ENCODE data around the gene CFAP119. TPM values are rescaled to one million over a fixed set of nuclear protein-coding genes. Genes with fewer than 3 reads are reported as not detected.

CFAP119 gene
- total and polyA plus RNA-seq, 7 experiments from 2014 or later = 0.41 to 5.9 (median 2.8) TPM

GRCh38 chr16:30782486-30783279 is 20.8 kb upstream of the CFAP119 start:
- H3K9me3 Mint-ChIP-seq = no peaks in the 10 kb centered on the region

GRCh38 chr16:30780549-30780948 is 18.7 kb upstream of the CFAP119 start:
- H3K4me1 Mint-ChIP-seq = peaks cover 7 to 25% (median 15%) of the 10 kb centered on the region in 7 donors
- ATAC-seq = no peak
- ChIA-PET CTCF (no interaction called here), POLR2A (no interaction called here)
- H3K36me3 Mint-ChIP-seq = peaks cover 0 to 11% (median 4%) of the 10 kb centered on the region in 5 donors
- Histone ChIP-seq H3K4me3 (ENCODE audit: low read length) (no peak overlapping the region), H3K9me3 (ENCODE audit: control insufficient read depth in 2 of 3, low read length in 3 of 3) (no peaks in the 10 kb centered on the region), H3K27me3 (ENCODE audit: control insufficient read depth in 2 of 2, insufficient read depth in 2 of 2, low read length in 2 of 2) (no peaks in the 10 kb centered on the region), H3K4me1 (ENCODE audit: control insufficient read depth in 2 of 2, insufficient read depth in 2 of 2, low read length in 2 of 2) (peaks cover 0 to 4% of the 10 kb centered on the region in 2 donors), H3K27ac (ENCODE audit: low read depth, low read length) (no peak overlapping the region), H3K36me3 (ENCODE audit: control insufficient read depth in 2 of 3, insufficient read depth in 3 of 3, low read length in 3 of 3) (peaks cover 0 to 23% (median 0%) of the 10 kb centered on the region in 3 experiments)
- H3K4me3 Mint-ChIP-seq = no peak overlapping the region
- no peaks in the 10 kb centered on the region for H3K9me3 Mint-ChIP-seq
- H3K27ac Mint-ChIP-seq = peak overlapping the region in 1 of 9 donors; percentile 7
- intact Hi-C loops (cut with micrococcal nuclease) = no loop called here
- peaks cover 0 to 11% (median 0%) of the 10 kb centered on the region in 5 donors for H3K27me3 Mint-ChIP-seq
- no peak for DNase-seq

More at GRCh38 chr16:30782486-30783279, 20.8 kb upstream of the CFAP119 start:
- ChIA-PET POLR2A (interaction anchor here (1.3 kb wide), 1 partner anchor 23 kb away, joined by 3 read pairs; no protein-coding TSS in a partner anchor), CTCF (interaction anchor here (1.0 kb wide), 1 partner anchor 12 kb away, joined by 3 read pairs; no protein-coding TSS in a partner anchor)
- no peak for DNase-seq
- no peak overlapping the region for H3K4me3 ChIP-seq (ENCODE audit: low read length)
- H3K9me3 ChIP-seq (ENCODE audit: control insufficient read depth in 2 of 3, low read length in 3 of 3) = no peaks in the 10 kb centered on the region
- peaks cover 4 to 6% of the 10 kb centered on the region in 2 donors for H3K4me1 ChIP-seq (ENCODE audit: control insufficient read depth in 2 of 2, insufficient read depth in 2 of 2, low read length in 2 of 2)
- H3K27ac ChIP-seq (ENCODE audit: low read depth, low read length) = no peak overlapping the region
- peaks cover 0 to 28% (median 0%) of the 10 kb centered on the region in 3 experiments for H3K36me3 ChIP-seq (ENCODE audit: control insufficient read depth in 2 of 3, insufficient read depth in 3 of 3, low read length in 3 of 3)
- Mint-ChIP-seq H3K27me3 (peaks cover 0 to 27% (median 0%) of the 10 kb centered on the region in 5 donors), H3K27ac (no peak overlapping the region), H3K4me3 (no peak overlapping the region), H3K4me1 (peaks cover 0 to 21% (median 19%) of the 10 kb centered on the region in 7 donors), H3K36me3 (peaks cover 0 to 11% (median 4%) of the 10 kb centered on the region in 5 donors)
- peaks cover 0 to 4% of the 10 kb centered on the region in 2 donors for H3K27me3 ChIP-seq (ENCODE audit: control insufficient read depth in 2 of 2, insufficient read depth in 2 of 2, low read length in 2 of 2)
- intact Hi-C loops (cut with micrococcal nuclease) = no loop called here
- ATAC-seq = no peak

- Mint-ChIP-seq H3K27ac (no peak overlapping the region), H3K4me3 (no peak overlapping the region), H3K9me3 (no peaks in the 10 kb centered on the region), H3K4me1 (peaks cover 9 to 25% (median 11%) of the 10 kb centered on the region in 7 donors), H3K36me3 (peaks cover 0 to 11% (median 5%) of the 10 kb centered on the region in 5 donors), H3K27me3 (peaks cover 0 to 6% (median 0%) of the 10 kb centered on the region in 5 donors)
- Histone ChIP-seq H3K4me3 (ENCODE audit: low read length) (no peak overlapping the region), H3K27me3 (ENCODE audit: control insufficient read depth in 2 of 2, insufficient read depth in 2 of 2, low read length in 2 of 2) (no peaks in the 10 kb centered on the region), H3K36me3 (ENCODE audit: control insufficient read depth in 2 of 3, insufficient read depth in 3 of 3, low read length in 3 of 3) (peaks cover 0 to 23% (median 0%) of the 10 kb centered on the region in 3 experiments), H3K9me3 (ENCODE audit: control insufficient read depth in 2 of 3, low read length in 3 of 3) (no peaks in the 10 kb centered on the region), H3K27ac (ENCODE audit: low read depth, low read length) (no peak overlapping the region), H3K4me1 (ENCODE audit: control insufficient read depth in 2 of 2, insufficient read depth in 2 of 2, low read length in 2 of 2) (peaks cover 0 to 4% of the 10 kb centered on the region in 2 donors)
- ChIA-PET POLR2A (no interaction called here), CTCF (no interaction called here)
- ATAC-seq (no peak), DNase-seq (no peak)
- intact Hi-C loops (cut with micrococcal nuclease) = no loop called here
These were observed 18.2 kb upstream of the CFAP119 start for GRCh38 chr16:30780021-30780420.

- Histone ChIP-seq H3K36me3 (ENCODE audit: control insufficient read depth in 2 of 3, insufficient read depth in 3 of 3, low read length in 3 of 3) (peaks cover 0 to 23% (median 0%) of the 10 kb centered on the region in 3 experiments), H3K27me3 (ENCODE audit: control insufficient read depth in 2 of 2, insufficient read depth in 2 of 2, low read length in 2 of 2) (no peaks in the 10 kb centered on the region), H3K4me3 (ENCODE audit: low read length) (no peak overlapping the region), H3K9me3 (ENCODE audit: control insufficient read depth in 2 of 3, low read length in 3 of 3) (no peaks in the 10 kb centered on the region), H3K27ac (ENCODE audit: low read depth, low read length) (no peak overlapping the region), H3K4me1 (ENCODE audit: control insufficient read depth in 2 of 2, insufficient read depth in 2 of 2, low read length in 2 of 2) (peaks cover 0 to 4% of the 10 kb centered on the region in 2 donors)
- H3K36me3 Mint-ChIP-seq = peaks cover 0 to 11% (median 5%) of the 10 kb centered on the region in 5 donors
- ChIA-PET POLR2A (no interaction called here), CTCF (no interaction called here)
- intact Hi-C loops (cut with micrococcal nuclease) = no loop called here
- DNase-seq (no peak), ATAC-seq (no peak)
- H3K4me1 Mint-ChIP-seq = peaks cover 7 to 26% (median 13%) of the 10 kb centered on the region in 7 donors
- H3K27ac Mint-ChIP-seq = no peak overlapping the region
- no peak overlapping the region for H3K4me3 Mint-ChIP-seq
- no peaks in the 10 kb centered on the region for H3K9me3 Mint-ChIP-seq
- peaks cover 0 to 5% (median 0%) of the 10 kb centered on the region in 5 donors for H3K27me3 Mint-ChIP-seq
These were observed 17.7 kb upstream of the CFAP119 start for GRCh38 chr16:30779596-30779995.

GRCh38 chr16:30778549-30779244 is 16.8 kb upstream of the CFAP119 start:
- H3K4me3 Mint-ChIP-seq = peak overlapping the region in 2 of 10 donors; percentile 9 to 39
- ATAC-seq (no peak), DNase-seq (no peak)
- peaks cover 0 to 11% (median 5%) of the 10 kb centered on the region in 5 donors for H3K36me3 Mint-ChIP-seq
- peak overlapping the region in 2 of 9 donors; percentile 13 to 38 for H3K27ac Mint-ChIP-seq
- no peak overlapping the region for H3K27ac ChIP-seq (ENCODE audit: low read depth, low read length)
- intact Hi-C loops (cut with micrococcal nuclease) = no loop called here
- peaks cover 0 to 5% (median 0%) of the 10 kb centered on the region in 5 donors for H3K27me3 Mint-ChIP-seq
- H3K36me3 ChIP-seq (ENCODE audit: control insufficient read depth in 2 of 3, insufficient read depth in 3 of 3, low read length in 3 of 3) = peaks cover 0 to 29% (median 0%) of the 10 kb centered on the region in 3 experiments
- no peaks in the 10 kb centered on the region for H3K9me3 ChIP-seq (ENCODE audit: control insufficient read depth in 2 of 3, low read length in 3 of 3)
- peaks cover 0 to 4% of the 10 kb centered on the region in 2 donors for H3K4me1 ChIP-seq (ENCODE audit: control insufficient read depth in 2 of 2, insufficient read depth in 2 of 2, low read length in 2 of 2)
- ChIA-PET POLR2A (interaction anchor here (1.6 kb wide), 1 partner anchor 27 kb away, joined by 6 read pairs; no protein-coding TSS in a partner anchor), CTCF (no interaction called here)
- H3K4me3 ChIP-seq (ENCODE audit: low read length) = no peak overlapping the region
- H3K9me3 Mint-ChIP-seq = no peaks in the 10 kb centered on the region
- no peaks in the 10 kb centered on the region for H3K27me3 ChIP-seq (ENCODE audit: control insufficient read depth in 2 of 2, insufficient read depth in 2 of 2, low read length in 2 of 2)
- H3K4me1 Mint-ChIP-seq = peaks cover 7 to 28% (median 13%) of the 10 kb centered on the region in 7 donors

- Histone ChIP-seq H3K27ac (ENCODE audit: low read depth, low read length) (no peak overlapping the region), H3K36me3 (ENCODE audit: control insufficient read depth in 2 of 3, insufficient read depth in 3 of 3, low read length in 3 of 3) (peaks cover 0 to 30% (median 1%) of the 10 kb centered on the region in 3 experiments), H3K27me3 (ENCODE audit: control insufficient read depth in 2 of 2, insufficient read depth in 2 of 2, low read length in 2 of 2) (no peaks in the 10 kb centered on the region), H3K4me1 (ENCODE audit: control insufficient read depth in 2 of 2, insufficient read depth in 2 of 2, low read length in 2 of 2) (peaks cover 0 to 4% of the 10 kb centered on the region in 2 donors), H3K9me3 (ENCODE audit: control insufficient read depth in 2 of 3, low read length in 3 of 3) (no peaks in the 10 kb centered on the region), H3K4me3 (ENCODE audit: low read length) (no peak overlapping the region)
- H3K36me3 Mint-ChIP-seq = peaks cover 0 to 10% (median under 1%) of the 10 kb centered on the region in 5 donors
- peaks cover 0 to 5% (median 0%) of the 10 kb centered on the region in 5 donors for H3K27me3 Mint-ChIP-seq
- ChIA-PET POLR2A (interaction anchor here (0.9 to 1.6 kb wide), 2 partner anchors 25 to 28 kb away, joined by 3 to 6 read pairs; no protein-coding TSS in a partner anchor), CTCF (interaction anchor here (1.1 kb wide), 1 partner anchor 123 kb away, joined by 4 read pairs; no protein-coding TSS in a partner anchor)
- H3K4me3 Mint-ChIP-seq = peak overlapping the region in 8 of 10 donors; percentile 84 to 97 (median 90)
- intact Hi-C loops (cut with micrococcal nuclease) = no loop called here
- peaks cover 9 to 29% (median 19%) of the 10 kb centered on the region in 7 donors for H3K4me1 Mint-ChIP-seq
- ATAC-seq (no peak), DNase-seq (no peak)
- H3K27ac Mint-ChIP-seq = peak overlapping the region in 2 of 9 donors; percentile 8 to 34
- no peaks in the 10 kb centered on the region for H3K9me3 Mint-ChIP-seq
These were observed 15.9 kb upstream of the CFAP119 start for GRCh38 chr16:30777591-30778297.
